ENCODE data around the gene SLC16A14.
"Not testable (repeated sequence)": the region's sequence is repeated elsewhere in the genome, so short reads cannot be mapped to it uniquely, and the experiment has no call there.

SLC16A14 gene

GRCh38 chr2:230068651-230069055 lies at the start of gene SLC16A14:
TSS of gene SLC16A14 (minus strand) at chr2:230068924. CDS start at chr2:230059352, 9,572 bp downstream.
- peak in 1 of 2 donors; percentile 4 for DNase-seq (ENCODE audit: low read depth in 2 of 2)

GRCh38 chr2:230106771-230107170 lies 38.0 kb upstream of the SLC16A14 start:
- DNase-seq (ENCODE audit: low read depth in 2 of 2), result no peak

GRCh38 chr2:230101967-230102366 lies 33.2 kb upstream of the SLC16A14 start:
- DNase-seq (ENCODE audit: low read depth in 2 of 2), result not testable (repeated sequence)

- no peak for DNase-seq (ENCODE audit: low read depth in 2 of 2)
These were observed 29.1 kb upstream of the SLC16A14 start for GRCh38 chr2:230097841-230098240.

GRCh38 chr2:230097424-230097823 lies 28.7 kb upstream of the SLC16A14 start:
- DNase-seq (ENCODE audit: low read depth in 2 of 2), result no peak

GRCh38 chr2:230090967-230091366 lies 22.2 kb upstream of the SLC16A14 start:
- DNase-seq (ENCODE audit: low read depth in 2 of 2), result no peak

- no peak for DNase-seq (ENCODE audit: low read depth in 2 of 2)
These were observed 16.5 kb upstream of the SLC16A14 start for GRCh38 chr2:230085201-230085600.

GRCh38 chr2:230077851-230078547 lies 9.3 kb upstream of the SLC16A14 start:
- no peak for DNase-seq (ENCODE audit: low read depth in 2 of 2)

GRCh38 chr2:230076819-230077218 lies 8.1 kb upstream of the SLC16A14 start:
- no peak for DNase-seq (ENCODE audit: low read depth in 2 of 2)

- DNase-seq (ENCODE audit: low read depth in 2 of 2), result no peak
These were observed 7.4 kb upstream of the SLC16A14 start for GRCh38 chr2:230075988-230076631.

- DNase-seq (ENCODE audit: low read depth in 2 of 2), result no peak
These were observed 2.7 kb upstream of the SLC16A14 start for GRCh38 chr2:230071421-230071820.

GRCh38 chr2:230069402-230069801 lies 678 bp upstream of the SLC16A14 start:
- no peak for DNase-seq (ENCODE audit: low read depth in 2 of 2)

GRCh38 chr2:230068016-230068650 lies 591 bp downstream of the SLC16A14 start:
- peak in 1 of 2 donors; percentile 1 for DNase-seq (ENCODE audit: low read depth in 2 of 2)

- no peak for DNase-seq (ENCODE audit: low read depth in 2 of 2)
These were observed 7.9 kb downstream of the SLC16A14 start for GRCh38 chr2:230060672-230061293.

GRCh38 chr2:230053753-230054478 lies 14.8 kb downstream of the SLC16A14 start:
- no peak for DNase-seq (ENCODE audit: low read depth in 2 of 2)

- DNase-seq (ENCODE audit: low read depth in 2 of 2), result no peak
These were observed 16.4 kb downstream of the SLC16A14 start for GRCh38 chr2:230052299-230052698.

GRCh38 chr2:230050136-230050535 lies 18.6 kb downstream of the SLC16A14 start:
- DNase-seq (ENCODE audit: low read depth in 2 of 2), result no peak

- no peak for DNase-seq (ENCODE audit: low read depth in 2 of 2)
These were observed 20.6 kb downstream of the SLC16A14 start for GRCh38 chr2:230048010-230048671.

- DNase-seq (ENCODE audit: low read depth in 2 of 2), result no peak
These were observed 22.2 kb downstream of the SLC16A14 start for GRCh38 chr2:230046491-230046890.

GRCh38 chr2:230043461-230043860 lies 25.3 kb downstream of the SLC16A14 start:
- no peak for DNase-seq (ENCODE audit: low read depth in 2 of 2)

- no peak for DNase-seq (ENCODE audit: low read depth in 2 of 2)
These were observed 25.7 kb downstream of the SLC16A14 start for GRCh38 chr2:230043025-230043424.

Measured in activated CD8-positive, alpha-beta memory T cell treated with anti-CD3 and anti-CD28 coated beads for 4 hours (primary cell).